ENCODE data around the gene SNN.
A peak's percentile ranks its signal among the peaks of the same experiment; 100 is the strongest.

SNN gene

DNA sequence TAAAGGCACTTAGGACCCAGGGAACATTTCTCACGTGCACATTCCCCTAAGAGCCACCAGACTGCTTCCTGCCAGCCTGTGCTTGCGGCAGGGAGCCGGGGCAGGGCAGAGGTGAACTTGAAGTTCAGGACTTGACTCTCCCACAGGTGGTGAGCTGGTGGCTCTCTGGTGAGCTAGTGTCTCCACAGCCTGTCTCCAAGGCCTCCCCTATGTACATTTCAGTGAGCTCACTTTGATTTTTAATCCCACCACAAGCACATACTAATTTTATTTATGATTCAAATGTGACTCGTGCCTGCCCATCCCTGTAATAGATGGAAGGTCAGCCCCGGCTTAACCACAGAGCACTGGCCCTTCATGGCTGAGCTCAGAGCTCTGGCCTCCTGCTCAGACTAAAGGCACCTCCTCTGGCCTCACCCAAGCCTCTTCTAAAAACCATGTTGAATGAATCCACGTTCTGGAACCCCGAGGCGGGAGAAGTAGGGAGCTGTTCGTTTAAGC is 9.2 kb downstream of the SNN start:
- DNase-seq (ENCODE audit: low read depth, low spot score): no peak
- peak overlapping the region; percentile 69 for H3K27ac ChIP-seq

DNA sequence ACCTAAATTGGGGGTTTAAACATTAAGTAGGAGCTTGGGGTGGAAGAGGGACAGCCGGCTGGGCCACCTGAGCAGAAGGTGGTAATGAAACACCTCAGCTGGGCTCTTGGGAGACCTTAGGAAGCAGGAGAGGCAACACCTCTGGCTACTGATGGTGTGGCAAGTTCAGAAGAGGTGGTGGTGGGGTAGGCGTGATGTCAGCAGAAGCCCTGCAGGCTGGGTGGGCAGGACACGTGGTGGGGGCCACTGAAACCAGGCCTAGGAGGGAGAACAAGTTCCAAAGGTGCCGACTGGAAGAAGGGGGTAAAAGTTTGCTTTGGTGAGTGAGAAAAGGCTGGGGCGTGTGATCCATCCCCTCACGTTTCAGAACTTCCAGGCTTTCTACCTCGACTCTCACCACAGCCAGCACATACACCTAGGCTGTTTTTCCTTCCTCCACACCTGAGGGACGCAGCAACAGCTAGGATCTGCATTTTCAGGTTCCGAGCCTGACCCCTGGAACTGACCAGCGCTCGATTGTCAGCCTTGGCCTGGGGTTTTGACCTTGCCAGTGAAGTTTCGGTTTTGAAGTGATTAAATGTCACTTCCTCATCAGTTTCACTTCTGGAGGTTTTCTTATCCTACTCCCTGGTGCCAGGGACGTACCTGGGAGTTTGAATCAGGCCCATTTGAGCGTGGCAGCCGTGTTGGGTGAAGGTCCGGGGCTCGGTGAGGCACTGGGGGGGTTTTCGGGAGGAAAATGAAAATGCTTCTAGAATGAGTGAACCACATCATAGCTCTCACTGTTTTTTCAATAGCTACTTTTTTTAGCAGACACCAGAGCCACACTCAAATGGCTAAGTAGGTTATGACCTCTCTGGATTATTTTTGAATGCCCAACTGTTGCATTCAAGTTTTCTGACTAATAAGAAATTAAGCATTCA is 10.0 kb downstream of the SNN start:
- no peak for DNase-seq (ENCODE audit: low read depth, low spot score)
- peak overlapping the region; percentile 69 for H3K27ac ChIP-seq

DNA sequence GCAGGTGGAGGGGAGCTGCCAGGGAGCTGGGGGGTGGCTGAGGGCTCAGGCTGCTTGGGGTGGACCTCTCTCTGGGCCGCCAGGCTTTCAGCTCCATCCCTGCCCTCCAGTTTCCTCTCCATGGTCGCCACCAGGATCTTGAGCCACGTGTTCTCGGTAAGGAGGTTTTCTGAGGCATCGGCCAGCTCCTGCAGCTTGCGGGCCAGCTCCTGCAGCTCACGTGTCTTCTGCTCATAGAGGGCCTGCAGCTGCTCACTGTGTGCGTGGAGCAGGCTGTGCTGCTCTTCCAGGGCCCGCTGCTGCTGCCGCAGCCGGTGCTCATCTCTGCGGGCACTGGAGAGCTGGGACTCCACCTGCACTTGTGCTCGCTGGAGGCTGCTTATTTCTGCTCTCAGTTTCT is 11.0 kb downstream of the SNN start:
- no peak for DNase-seq (ENCODE audit: low read depth, low spot score)
- H3K27ac ChIP-seq: no peak overlapping the region

DNA sequence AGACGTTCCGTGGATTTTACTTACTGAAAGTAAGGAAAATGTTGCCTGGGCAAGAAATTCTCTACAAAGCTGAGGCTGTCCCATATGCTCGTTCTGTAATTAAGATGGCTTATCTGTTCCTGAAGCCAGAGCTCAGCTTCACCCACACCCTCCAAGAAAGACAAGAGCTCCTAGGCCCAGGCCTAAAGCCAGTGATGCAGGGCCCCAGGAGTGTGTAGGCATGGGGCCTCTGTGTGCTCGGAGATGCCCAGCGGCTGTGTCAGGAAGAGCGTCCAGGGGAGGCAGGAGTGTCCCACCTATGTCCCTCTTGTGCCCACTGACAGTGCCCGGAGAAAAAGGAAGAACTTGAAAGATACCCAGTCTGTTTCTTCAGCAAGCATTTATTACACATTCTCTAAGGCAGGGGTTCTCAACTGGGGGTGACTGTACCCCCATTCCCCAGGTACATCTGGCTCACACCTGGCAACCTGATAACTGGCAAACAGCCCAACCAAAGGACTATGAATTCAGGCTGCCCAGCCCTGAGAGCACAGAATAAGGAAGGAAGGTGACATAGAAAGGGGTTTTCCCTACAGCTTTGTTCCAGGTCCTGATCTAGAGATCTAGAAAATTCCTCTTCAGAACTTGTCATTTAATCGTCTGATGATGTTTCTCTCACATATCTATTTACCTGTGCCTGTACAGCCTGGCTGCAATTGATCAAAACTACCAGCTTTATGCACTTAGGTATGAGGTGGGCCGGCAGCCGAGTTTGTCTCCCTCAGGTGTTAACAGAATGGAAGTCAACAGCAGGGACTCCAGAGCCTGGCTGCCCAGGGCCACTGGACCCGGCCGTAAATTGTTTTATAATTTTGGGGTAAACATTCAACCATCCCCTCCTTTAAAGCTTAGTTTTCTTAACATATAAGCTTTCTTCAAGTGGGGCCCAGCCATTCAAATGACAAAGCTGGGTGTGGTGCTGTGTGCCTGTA is 12.0 kb downstream of the SNN start:
- no peak overlapping the region for H3K27ac ChIP-seq
- DNase-seq (ENCODE audit: low read depth, low spot score): no peak

DNA sequence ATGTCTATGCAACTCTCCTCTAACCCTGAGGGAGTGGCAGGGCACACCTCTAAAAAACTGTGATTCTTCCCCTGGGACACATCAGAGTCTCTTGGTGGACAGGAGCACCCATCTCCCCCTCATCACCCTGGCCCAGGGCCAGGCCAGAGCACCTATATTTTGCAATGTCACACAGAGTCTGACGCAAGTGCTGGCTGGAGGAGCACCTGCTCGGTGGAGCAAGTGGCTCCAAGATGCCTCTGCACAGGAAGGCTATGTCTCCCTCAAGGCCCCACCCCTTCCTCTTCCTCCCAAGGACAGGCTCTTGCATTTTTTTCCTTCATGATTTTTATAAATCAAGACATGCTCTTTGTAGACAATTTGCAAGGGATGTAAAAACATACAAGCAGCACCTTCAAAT is 13.3 kb downstream of the SNN start:
- DNase-seq (ENCODE audit: low read depth, low spot score): no peak
- no peak overlapping the region for H3K27ac ChIP-seq

DNA sequence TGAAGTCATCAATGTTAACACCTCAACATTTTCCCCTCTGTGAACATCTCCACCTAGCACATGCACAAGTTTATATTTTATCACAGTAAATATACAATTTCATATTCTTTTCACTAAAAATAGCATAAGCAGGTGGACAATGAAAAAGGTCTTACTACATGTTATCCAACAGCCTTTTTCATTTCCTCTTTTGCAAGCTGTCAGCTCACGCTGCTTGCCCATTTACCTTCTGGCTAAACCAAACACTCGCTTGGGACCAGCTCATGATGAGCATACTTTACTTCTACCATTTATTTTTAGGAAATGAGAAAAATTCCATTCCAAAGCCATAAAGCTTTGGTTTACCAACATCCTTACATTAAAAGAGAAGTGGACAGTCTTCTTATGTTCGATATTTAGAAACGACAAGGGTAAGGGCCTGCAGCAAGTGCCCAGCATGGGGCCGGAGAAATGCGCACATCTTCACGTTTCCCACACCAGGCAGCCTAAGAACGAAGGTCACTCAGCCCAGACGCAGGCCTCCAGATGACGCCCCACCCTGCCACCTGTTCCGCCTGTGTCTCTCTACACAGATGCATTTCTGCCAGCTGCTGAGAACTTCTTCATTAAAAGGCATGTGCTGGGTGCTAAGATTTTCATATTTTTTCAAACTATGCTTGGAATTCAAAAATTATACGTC is 13.9 kb downstream of the SNN start:
- no peak for DNase-seq (ENCODE audit: low read depth, low spot score)
- H3K27ac ChIP-seq: peak overlapping the region; percentile 42

DNA sequence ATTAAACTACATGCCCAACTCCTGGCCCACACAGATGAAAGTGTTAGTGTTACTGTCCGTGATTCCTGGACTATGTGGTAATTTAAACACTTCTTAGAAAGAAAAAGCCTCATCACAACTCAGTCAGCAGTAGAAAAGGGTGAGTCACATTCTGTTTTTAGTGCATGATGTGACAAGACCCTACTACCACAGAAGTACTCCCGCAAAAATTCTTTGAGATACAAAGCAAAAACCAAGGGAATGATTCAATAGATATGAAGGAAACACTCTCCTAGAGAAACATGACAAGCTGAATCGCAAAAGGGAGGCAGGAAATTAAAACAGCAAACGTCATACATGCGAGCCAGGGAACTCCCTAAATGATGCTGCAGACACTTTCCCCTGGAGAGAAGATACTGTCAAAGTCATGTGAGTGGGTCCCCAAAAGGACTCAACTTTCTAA is 14.4 kb downstream of the SNN start:
- DNase-seq (ENCODE audit: low read depth, low spot score): no peak
- peak overlapping the region; percentile 42 for H3K27ac ChIP-seq

DNA sequence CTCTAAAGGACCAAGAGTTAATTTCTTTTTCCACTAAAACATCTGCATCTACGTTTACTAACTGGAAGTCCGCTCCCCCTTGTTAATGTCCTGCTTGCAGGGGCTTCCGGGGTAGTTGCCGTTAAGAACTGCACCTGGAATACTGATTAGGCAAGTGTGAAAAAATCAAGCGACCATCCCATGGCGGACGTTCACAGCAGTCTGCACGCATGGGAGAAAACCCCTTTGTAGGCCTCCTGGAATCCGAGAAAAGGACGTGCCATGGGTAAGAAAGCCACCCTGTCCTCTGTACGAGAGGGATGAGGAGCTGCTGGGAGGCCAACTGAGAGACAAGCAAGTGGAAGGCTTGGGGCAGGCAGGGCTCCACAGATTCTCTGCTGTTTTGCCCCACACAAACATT is 14.9 kb downstream of the SNN start:
- peak overlapping the region; percentile 42 for H3K27ac ChIP-seq
- no peak for DNase-seq (ENCODE audit: low read depth, low spot score)

DNA sequence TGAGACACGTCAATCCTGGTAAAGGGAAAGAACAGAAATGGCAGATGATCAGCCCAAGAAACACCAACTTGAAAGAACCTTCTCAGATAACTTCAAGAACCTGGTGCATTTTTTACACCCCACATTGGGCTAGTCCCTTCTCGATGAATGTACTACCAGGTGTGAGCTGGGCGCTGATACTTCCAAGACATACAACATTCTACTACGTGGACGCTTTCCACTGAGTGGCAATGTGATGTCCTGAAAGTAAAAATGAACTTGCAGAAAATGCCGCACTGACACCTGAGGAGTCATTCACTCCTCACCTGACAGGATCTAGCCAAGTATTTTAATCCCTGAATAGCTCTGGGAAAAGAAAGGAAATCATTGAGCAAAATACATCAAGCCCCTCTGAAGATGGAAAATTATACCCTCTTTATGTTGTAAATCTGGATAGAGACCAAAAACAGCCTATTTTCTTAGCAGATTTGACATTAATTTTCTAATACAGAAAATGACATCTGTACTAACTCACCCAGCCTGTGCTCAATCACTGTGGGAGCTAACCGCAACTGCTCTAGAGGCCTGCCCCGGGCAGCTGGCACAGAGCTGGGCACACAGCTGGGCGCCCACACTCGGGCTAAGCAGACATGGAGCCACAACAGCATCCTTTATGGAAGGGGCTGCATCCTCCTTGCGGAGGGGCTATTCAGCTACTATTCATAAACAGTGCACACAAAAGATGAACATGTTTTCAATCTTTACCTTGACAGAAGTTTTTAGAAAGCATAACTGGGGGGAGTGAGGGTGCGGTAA is 16.2 kb downstream of the SNN start:
- no peak overlapping the region for H3K27ac ChIP-seq
- no peak for DNase-seq (ENCODE audit: low read depth, low spot score)

DNA sequence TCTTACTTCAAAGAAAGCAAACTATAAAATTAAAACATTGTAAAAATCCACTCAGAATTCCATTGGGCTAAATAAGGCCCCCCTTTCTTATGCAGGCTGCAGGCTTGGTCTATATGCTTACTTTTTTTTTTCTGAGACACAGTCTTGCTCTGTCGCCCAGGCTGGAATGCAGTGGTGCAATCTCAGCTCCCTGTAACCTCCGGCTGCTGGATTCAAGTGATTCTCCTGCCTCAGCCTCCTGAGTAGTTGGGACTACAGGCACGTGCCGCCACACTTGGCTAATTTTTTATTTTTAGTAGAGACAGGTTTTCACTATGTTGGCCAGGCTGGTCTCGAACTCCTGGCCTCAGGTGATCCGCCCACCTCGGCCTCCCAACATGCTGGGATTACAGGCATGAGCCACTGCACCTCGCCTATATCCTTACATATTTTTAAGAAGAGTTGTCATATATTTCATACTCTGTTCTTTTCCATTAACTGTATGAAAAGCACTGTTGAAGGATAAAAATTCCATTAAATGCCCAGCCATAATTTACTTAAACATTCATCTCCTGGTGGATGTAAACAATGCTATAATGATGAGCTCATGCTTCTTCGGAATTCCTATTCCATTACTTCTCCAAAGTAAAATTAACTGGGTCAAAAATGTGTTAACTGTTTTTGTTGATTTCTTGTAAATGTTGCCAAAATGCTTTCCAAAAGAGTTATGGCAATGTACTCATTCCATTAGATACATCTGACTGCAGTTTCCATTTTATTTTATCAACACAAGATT is 17.8 kb downstream of the SNN start:
- DNase-seq (ENCODE audit: low read depth, low spot score): no peak
- H3K27ac ChIP-seq: no peak overlapping the region

DNA sequence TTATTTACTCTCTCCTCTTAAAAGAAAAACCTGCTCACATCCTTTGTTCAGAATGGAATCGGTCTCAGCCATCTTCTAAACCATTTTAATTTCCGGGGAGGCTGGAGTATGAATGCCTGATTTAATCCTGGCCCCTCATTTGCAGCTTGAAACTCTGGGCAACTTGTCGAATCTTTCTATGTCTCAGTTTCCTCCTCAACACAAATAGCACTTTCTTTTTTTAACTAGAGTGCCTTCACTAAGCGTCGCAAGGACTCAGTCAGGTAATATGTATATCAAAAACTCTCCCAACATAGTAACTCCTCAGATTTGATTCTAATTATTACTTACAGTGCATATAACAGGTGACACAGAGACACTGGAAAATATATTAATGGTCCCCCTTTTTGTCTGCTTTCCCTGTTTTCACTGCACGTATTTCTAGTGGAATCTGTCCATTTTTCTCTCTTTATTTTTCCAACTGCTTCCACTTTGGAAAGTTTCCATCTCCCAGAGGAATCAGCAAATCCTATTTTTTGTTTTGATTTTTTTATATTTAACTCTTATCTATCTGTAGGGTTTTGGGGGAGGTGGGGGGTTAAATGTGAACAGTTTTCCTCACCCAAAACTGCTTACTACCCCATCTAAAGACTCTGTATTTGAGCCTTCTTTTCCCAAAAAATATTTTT is 18.6 kb downstream of the SNN start:
- H3K27ac ChIP-seq: no peak overlapping the region
- no peak for DNase-seq (ENCODE audit: low read depth, low spot score)

DNA sequence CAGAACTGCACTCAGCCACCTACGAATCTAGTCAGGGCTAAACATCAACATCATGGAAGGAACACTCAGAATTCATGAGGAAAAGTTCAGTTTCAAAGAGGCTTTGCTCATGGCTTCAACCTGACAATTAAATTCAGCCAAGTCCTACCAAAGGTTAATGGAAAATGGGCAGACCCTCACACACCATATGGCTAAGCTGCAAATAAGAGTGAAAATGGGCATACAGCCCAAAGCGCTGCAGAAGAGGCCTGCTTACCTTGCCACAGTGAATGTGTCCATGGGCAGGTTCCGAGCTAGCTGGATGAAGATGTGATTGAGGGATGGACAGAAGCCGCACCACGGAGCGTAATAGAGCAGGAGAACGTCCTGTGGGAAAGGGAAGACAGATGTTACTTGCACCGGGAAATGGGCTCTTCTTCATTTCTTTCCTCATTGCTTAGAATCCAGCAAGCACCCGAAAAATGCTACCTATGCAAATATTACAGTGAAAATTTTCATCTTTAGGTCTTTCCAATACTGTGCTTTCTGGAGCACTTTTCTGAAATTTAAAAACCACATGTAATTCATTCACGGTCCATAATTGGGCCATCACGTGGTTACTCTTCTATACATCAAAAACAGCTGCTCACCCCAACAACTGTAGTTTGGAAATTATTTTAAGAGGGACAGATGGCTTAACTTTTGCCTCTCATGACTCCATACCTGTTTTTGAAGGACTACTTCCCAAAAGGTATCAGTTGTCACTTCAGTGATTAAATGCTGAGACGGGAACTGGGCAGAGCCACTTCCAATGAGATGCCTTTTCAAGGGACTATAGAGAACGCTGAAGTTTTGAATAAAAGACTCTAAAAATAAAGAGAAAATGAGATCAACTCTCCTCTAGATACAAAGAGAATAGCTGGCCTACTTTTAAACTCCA is 19.6 kb downstream of the SNN start:
- no peak for DNase-seq (ENCODE audit: low read depth, low spot score)
- no peak overlapping the region for H3K27ac ChIP-seq

DNA sequence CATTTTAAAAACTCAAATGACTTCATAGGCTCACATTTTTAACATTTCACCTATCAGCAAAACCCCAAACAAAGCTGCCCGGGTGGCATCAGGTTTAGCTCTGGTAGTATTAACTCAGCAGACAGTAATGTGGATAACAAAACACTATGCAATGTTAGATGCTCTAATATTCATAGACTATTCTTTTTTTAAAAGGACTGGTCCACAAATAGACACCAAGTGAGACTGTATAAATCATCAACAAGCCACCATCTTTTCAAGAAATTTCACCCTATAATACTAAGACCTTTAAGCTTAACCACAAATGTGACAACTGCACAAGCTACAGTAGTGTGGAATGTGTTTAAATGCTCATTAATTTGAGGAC is 20.2 kb downstream of the SNN start:
- DNase-seq (ENCODE audit: low read depth, low spot score): no peak
- H3K27ac ChIP-seq: no peak overlapping the region

DNA sequence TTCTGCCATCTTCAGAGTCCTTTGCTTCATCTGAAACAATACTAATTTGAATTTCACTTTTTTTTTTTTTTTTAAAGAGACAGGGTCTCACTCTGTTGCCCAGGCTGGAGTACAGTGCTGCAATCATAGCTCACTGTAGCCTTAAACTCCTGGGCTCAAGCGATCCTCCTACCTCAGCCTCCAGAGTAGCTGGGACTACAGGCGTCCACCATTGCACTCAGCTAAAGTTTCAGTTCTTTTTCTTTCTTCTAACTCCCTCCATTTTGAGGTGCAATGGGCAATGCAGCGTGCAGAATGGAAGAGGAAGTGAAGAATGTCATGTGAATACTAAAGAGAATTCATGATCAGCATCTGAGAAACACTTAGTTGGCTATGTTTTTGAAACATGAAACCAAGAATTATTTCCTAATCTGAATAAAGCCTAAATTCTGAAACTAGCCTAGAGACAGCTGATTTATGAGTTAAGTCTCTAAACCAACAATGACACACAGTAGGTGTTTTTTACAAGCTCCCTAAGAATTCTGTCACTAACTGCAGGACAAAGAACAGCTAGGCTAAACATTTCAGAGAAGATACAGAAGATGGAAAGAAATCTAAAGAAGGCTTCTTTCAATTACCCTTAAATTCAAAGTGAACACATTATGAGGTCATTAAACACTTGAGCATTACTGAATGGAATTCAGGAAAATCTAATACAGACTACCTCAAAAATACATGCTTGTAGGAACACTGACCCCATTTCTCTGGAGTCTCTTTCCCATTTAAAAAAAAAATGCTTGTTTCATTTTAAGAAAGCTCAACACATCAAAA is 21.0 kb downstream of the SNN start:
- no peak overlapping the region for H3K27ac ChIP-seq
- DNase-seq (ENCODE audit: low read depth, low spot score): no peak

DNA sequence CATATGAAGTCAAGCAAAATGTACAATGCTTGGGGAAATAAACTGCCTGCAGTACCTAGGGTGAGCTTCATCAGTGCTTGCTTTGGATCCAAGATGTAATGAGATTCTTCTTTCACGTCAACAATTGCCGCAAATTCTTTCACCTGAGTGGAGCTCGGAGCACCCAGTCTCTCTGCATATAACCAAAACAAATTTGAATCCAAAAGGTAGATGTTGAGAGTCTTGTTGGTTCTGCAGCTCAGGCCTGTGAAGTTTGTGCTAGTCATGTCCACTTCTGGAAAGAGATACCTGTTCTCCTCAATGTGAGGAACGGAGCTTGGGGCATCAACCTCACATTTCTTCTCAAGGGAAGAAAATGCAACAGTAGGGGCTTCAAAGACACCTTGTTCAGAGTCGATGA is 23.0 kb downstream of the SNN start:
- H3K27ac ChIP-seq: no peak overlapping the region
- DNase-seq (ENCODE audit: low read depth, low spot score): no peak

DNA sequence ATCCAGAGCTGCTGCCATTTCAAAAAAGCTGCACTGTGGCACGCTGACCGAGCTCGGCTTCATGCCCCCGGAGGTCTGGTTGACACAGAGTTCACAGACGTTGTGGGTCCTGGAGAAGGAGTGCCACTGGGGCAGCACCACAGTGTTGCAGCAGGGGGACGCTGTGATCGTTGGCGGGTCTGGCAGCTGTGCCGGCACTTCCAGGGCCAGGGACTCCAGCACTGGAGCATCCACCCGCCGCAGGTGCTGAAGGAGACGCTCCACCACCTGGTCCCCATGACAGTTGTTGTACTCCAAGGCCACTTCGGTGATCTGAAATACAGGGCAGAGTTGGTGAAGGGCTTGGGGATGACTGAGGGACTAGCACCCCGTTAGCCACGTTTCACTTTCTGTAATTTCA is 23.5 kb downstream of the SNN start:
- no peak for DNase-seq (ENCODE audit: low read depth, low spot score)

DNA sequence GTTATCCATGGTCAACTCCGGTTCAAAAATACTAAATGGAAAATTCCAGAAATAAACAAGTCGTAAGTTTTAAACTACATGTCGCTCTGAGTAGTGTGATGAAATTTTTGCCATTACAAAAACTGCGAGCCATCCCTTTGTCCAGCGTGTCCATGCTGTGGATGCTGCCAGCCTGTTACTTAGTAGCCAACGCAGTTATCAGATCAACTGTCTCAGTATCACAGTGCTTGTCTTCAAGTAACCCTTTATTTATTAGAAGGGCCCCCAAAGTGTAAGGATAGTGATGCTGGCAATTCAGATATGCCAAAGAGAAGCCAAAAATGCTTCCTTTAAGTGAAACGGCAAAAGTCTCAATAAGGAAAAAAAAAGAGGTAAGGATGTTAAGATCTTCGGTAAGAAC is 23.9 kb downstream of the SNN start:
- DNase-seq (ENCODE audit: low read depth, low spot score): no peak

More for the DNA sequence above, 23.5 kb downstream of the SNN start:
- no peak overlapping the region for H3K27ac ChIP-seq

More for the DNA sequence above, 23.9 kb downstream of the SNN start:
- no peak overlapping the region for H3K27ac ChIP-seq

Data from epithelial cell of prostate (primary cell).